Vagina (tissue), 2 donors: Measurements from ENCODE around the gene OLR1. TPM values are rescaled to one million over a fixed set of nuclear protein-coding genes. Genes with fewer than 3 reads are reported as not detected.
A peak's percentile ranks its signal among the peaks of the same experiment; 100 is the strongest.

Source experiments
- DNase-seq, 2 donors: peaks; one replicate each; pipeline ENCODE4 v3.0.0-alpha.2; 2017; ENCODE audit errors: extremely low spot score in 2 of 2
- H3K27ac ChIP-seq: fragments of 200-600 bp; sonication (generic); one replicate; pipeline ENCODE4 v1.5.1; 2019
- H3K27me3 ChIP-seq: fragments of 200-600 bp; sonication (generic); one replicate; pipeline ENCODE4 v1.5.1; 2019
- H3K36me3 ChIP-seq, 2 donors: fragments of 200-600 bp; sonication (generic); one replicate each; pipeline ENCODE4 v1.5.1; 2017 to 2019
- H3K4me1 ChIP-seq: fragments of 200-600 bp; sonication (generic); one replicate; pipeline ENCODE4 v1.5.1; 2019
- H3K4me3 ChIP-seq, 2 donors: fragments of 200-600 bp; sonication (generic); 1 replicate in 1 of 2; 2 replicates in 1 of 2; pipeline ENCODE4 v1.5.1; 2016 to 2019
- H3K9me3 ChIP-seq: fragments of 200-600 bp; sonication (generic); one replicate; pipeline ENCODE4 v1.5.1; 2019
- CTCF ChIP-seq, 3 experiments: fragments of 450-650 bp in 2 of 3; fragments of 200-600 bp in 1 of 3; sonication (generic) in 1 of 3; IDR thresholded peaks; one replicate each; pipeline ENCODE4 v1.5.1; 2017 to 2019; ENCODE audit warnings: antibody characterized with exemption in 3 of 3, mild to moderate bottlenecking in 2 of 3, moderate library complexity in 2 of 3
- POLR2A ChIP-seq, 2 donors: fragments of 450-650 bp; IDR thresholded peaks; one replicate each; pipeline ENCODE4 v1.6.1; 2017; ENCODE audit warnings: antibody characterized with exemption in 2 of 2, mild to moderate bottlenecking in 2 of 2, moderate library complexity in 2 of 2
- POLR2AphosphoS5 ChIP-seq, 2 donors: sonication (generic); formaldehyde crosslinking; IDR thresholded peaks; one replicate each; pipeline ENCODE4 v1.9.0; 2017; ENCODE audit warnings: antibody characterized with exemption in 2 of 2, mild to moderate bottlenecking in 2 of 2, low read depth in 1 of 2; ENCODE audit not compliant: insufficient read depth in 1 of 2
- intact Hi-C: fragments of 100-400 bp; cut with DNase I; formaldehyde crosslinking; loops from one replicate; pipeline ENCODE4 v1.15.1; 2023
- total RNA-seq: library from RNA; depleted of rRNA; stranded (reverse); fragments of >200 nt; gene quantifications from one replicate; pipeline ENCODE4 v1.2.3, GENCODE V29; 2016

The OLR1 gene
- total RNA-seq, 1 donor from 2014 or later: not detected

DNA sequence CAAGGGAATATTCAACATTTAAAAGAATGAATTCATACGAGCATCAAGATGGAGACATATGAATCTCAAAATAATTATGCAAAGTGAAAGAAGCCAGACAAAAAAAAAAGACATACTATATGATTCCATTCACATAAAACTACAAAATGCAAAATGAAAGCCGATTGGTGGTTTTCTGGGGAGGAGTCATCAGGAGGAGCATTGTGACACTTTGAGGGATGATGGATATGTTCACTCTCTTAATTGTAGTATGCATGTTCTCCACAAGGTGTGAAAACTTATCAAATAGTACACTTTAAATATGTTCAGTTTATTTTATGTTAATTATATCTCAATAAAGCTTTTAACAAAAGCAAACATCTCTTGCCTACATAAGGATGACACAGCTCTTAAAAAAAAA lies 13.5 kb downstream of the OLR1 start:
- H3K4me3 ChIP-seq: no peak overlapping the region

GRCh38 chr12:10155966-10156365 lies 16.0 kb downstream of the OLR1 start:
- intact Hi-C loops: loop anchor here (10.0 kb wide), 1 partner anchor 409 kb away; no protein-coding TSS in a partner anchor
- no peak overlapping the region for H3K4me3 ChIP-seq
- DNase-seq: no peak
- H3K27me3 ChIP-seq: no peaks in the 10 kb centered on the region
- H3K27ac ChIP-seq: no peak overlapping the region
- no peaks in the 10 kb centered on the region for H3K36me3 ChIP-seq
- TF ChIP-seq POLR2AphosphoS5 (IDR thresholded peaks at IDR 0.05; ENCODE audit: insufficient read depth in 1 of 2, low read depth in 1 of 2): no peak
- peaks cover 6% of the 10 kb centered on the region for H3K4me1 ChIP-seq
- no peaks in the 10 kb centered on the region for H3K9me3 ChIP-seq

More for the DNA sequence above, 13.5 kb downstream of the OLR1 start:
- Histone ChIP-seq H3K27ac (no peak overlapping the region), H3K36me3 (no peaks in the 10 kb centered on the region), H3K4me1 (no peaks in the 10 kb centered on the region), H3K9me3 (no peaks in the 10 kb centered on the region), H3K27me3 (no peaks in the 10 kb centered on the region)
- DNase-seq: no peak
- no peak for TF ChIP-seq POLR2AphosphoS5 (IDR thresholded peaks at IDR 0.05; ENCODE audit: insufficient read depth in 1 of 2, low read depth in 1 of 2)
- no peak for TF ChIP-seq CTCF (IDR thresholded peaks at IDR 0.05)
- TF ChIP-seq POLR2A (IDR thresholded peaks at IDR 0.05): no peak
- intact Hi-C loops: loop anchor here (10.0 kb wide), 1 partner anchor 406 kb away; no protein-coding TSS in a partner anchor

DNA sequence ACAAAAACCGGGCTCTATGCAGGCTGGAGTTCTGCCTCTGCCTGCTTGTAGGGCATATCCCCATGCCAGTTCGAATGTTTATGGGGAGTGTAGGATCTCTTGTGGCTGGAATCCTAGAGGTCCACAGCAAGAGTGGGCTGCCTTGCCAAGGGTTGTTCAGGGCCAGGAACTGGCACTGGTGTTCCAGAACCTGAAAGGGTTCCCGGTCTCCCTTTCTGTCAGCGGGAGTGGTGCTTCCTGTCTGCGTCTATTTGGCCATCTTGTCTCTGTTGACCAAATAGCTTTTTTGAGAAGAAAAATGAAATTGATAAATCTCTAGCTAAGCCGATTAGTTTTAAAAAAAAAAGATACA lies 17.8 kb downstream of the OLR1 start:
- DNase-seq: no peak
- Histone ChIP-seq H3K4me3 (peak overlapping the region; percentile 50 to 57), H3K27me3 (no peaks in the 10 kb centered on the region), H3K27ac (peak overlapping the region; percentile 86), H3K36me3 (no peaks in the 10 kb centered on the region), H3K9me3 (no peaks in the 10 kb centered on the region), H3K4me1 (peaks cover 6% of the 10 kb centered on the region)
- intact Hi-C loops: loop anchor here (5.0 to 10.0 kb wide), 2 partner anchors 33 to 411 kb away; no protein-coding TSS in a partner anchor
- no peak for TF ChIP-seq POLR2AphosphoS5 (IDR thresholded peaks at IDR 0.05; ENCODE audit: insufficient read depth in 1 of 2, low read depth in 1 of 2)
- no peak for TF ChIP-seq POLR2A (IDR thresholded peaks at IDR 0.05)
- TF ChIP-seq CTCF (IDR thresholded peaks at IDR 0.05): no peak

GRCh38 chr12:10153271-10154144 lies 18.4 kb downstream of the OLR1 start:
- H3K27ac ChIP-seq: peak overlapping the region; percentile 86
- H3K9me3 ChIP-seq: no peaks in the 10 kb centered on the region
- no peaks in the 10 kb centered on the region for H3K36me3 ChIP-seq
- H3K4me3 ChIP-seq: peak overlapping the region; percentile 50 to 57
- intact Hi-C loops: loop anchor here (5.0 to 10.0 kb wide), 2 partner anchors 34 to 411 kb away; no protein-coding TSS in a partner anchor
- H3K4me1 ChIP-seq: peaks cover 6% of the 10 kb centered on the region
- peak in 1 of 2 donors; percentile 88 for DNase-seq
- no peak for TF ChIP-seq POLR2A (IDR thresholded peaks at IDR 0.05)
- peak in 1 of 2 donors; percentile 75 for TF ChIP-seq POLR2AphosphoS5 (IDR thresholded peaks at IDR 0.05; ENCODE audit: insufficient read depth in 1 of 2, low read depth in 1 of 2)
- TF ChIP-seq CTCF (IDR thresholded peaks at IDR 0.05): peak; percentile 70 to 87 (median 85)
- H3K27me3 ChIP-seq: no peaks in the 10 kb centered on the region

GRCh38 chr12:10151621-10152020 lies 20.3 kb downstream of the OLR1 start:
- peaks cover 6% of the 10 kb centered on the region for H3K4me1 ChIP-seq
- no peak for DNase-seq
- H3K36me3 ChIP-seq: no peaks in the 10 kb centered on the region
- TF ChIP-seq POLR2A (IDR thresholded peaks at IDR 0.05) (no peak), POLR2AphosphoS5 (IDR thresholded peaks at IDR 0.05; ENCODE audit: insufficient read depth in 1 of 2, low read depth in 1 of 2) (no peak), CTCF (IDR thresholded peaks at IDR 0.05) (no peak)
- H3K4me3 ChIP-seq: no peak overlapping the region
- intact Hi-C loops: loop anchor here (5.0 to 10.0 kb wide), 2 partner anchors 36 to 413 kb away; no protein-coding TSS in a partner anchor
- H3K27ac ChIP-seq: no peak overlapping the region
- no peaks in the 10 kb centered on the region for H3K27me3 ChIP-seq
- H3K9me3 ChIP-seq: no peaks in the 10 kb centered on the region
